Motor neuron (in vitro differentiated cells): ENCODE measurements around the gene BCL2L2. TPM values are rescaled to one million over a fixed set of nuclear protein-coding genes. Genes with fewer than 3 reads are reported as not detected.
"Not testable (repeated sequence)": the region's sequence is repeated elsewhere in the genome, so short reads cannot be mapped to it uniquely, and the experiment has no call there.

Experiments used
- ATAC-seq, 8 experiments: fragments of 200-7000 bp; cut with Tn5 transposase; replicated peaks in 6 of 8; 2 replicates each; pipeline ENCODE4 v1.8.0; 2021; ENCODE audit warnings: mild to moderate bottlenecking in 8 of 8, moderate library complexity in 8 of 8
- H3K27ac ChIP-seq, 2 donors: fragments of 250-450 bp; sonication (Bioruptor Pico); 2 replicates each; pipeline ENCODE4 v1.9.0; 2021; ENCODE audit warnings: antibody characterized with exemption in 2 of 2, mild to moderate bottlenecking in 2 of 2, moderate library complexity in 1 of 2
- H3K4me1 ChIP-seq, 2 donors: fragments of 250-450 bp; sonication (Bioruptor Pico); replicated peaks in 1 of 2; 2 replicates each; pipeline ENCODE4 v1.6.1; 2021; ENCODE audit warnings: antibody characterized with exemption in 2 of 2, mild to moderate bottlenecking in 2 of 2, moderate library complexity in 1 of 2
- H3K4me3 ChIP-seq, 5 donors: fragments of 250-450 bp; sonication (Bioruptor Pico); 2 replicates each; pipeline ENCODE4 v1.9.0; 2021; ENCODE audit warnings: antibody characterized with exemption in 5 of 5, mild to moderate bottlenecking in 5 of 5, moderate library complexity in 4 of 5
- WGBS, 10 experiments: fragments of 450-650 bp; shearing (Covaris generic); methylation state at CpG; one replicate each; pipeline ENCODE4 v1.0.0; 2022; 5-methylcytosine and 5-hydroxymethylcytosine counted together
- in situ Hi-C, 9 experiments: fragments of 400-800 bp; cut with MboI; loops; one replicate each; pipeline ENCODE4 v1.15.0; 2021; ENCODE audit warnings: low sequenced_read_pairs in 9 of 9, low pct_unique_long_range_greater_than_20kb in 2 of 9; ENCODE audit not compliant: unreplicated experiment in 9 of 9
- total RNA-seq, 8 experiments: library from RNA; unstranded; fragments of 300-600 nt; gene quantifications; 2 replicates each; pipeline versions ENCODE4 v1.2.3 to v1.2.4, GENCODE V29; 2022

BCL2L2 gene
- total RNA-seq, 8 experiments from 2014 or later = 12.6 to 37.7 (median 19.0) TPM

DNA sequence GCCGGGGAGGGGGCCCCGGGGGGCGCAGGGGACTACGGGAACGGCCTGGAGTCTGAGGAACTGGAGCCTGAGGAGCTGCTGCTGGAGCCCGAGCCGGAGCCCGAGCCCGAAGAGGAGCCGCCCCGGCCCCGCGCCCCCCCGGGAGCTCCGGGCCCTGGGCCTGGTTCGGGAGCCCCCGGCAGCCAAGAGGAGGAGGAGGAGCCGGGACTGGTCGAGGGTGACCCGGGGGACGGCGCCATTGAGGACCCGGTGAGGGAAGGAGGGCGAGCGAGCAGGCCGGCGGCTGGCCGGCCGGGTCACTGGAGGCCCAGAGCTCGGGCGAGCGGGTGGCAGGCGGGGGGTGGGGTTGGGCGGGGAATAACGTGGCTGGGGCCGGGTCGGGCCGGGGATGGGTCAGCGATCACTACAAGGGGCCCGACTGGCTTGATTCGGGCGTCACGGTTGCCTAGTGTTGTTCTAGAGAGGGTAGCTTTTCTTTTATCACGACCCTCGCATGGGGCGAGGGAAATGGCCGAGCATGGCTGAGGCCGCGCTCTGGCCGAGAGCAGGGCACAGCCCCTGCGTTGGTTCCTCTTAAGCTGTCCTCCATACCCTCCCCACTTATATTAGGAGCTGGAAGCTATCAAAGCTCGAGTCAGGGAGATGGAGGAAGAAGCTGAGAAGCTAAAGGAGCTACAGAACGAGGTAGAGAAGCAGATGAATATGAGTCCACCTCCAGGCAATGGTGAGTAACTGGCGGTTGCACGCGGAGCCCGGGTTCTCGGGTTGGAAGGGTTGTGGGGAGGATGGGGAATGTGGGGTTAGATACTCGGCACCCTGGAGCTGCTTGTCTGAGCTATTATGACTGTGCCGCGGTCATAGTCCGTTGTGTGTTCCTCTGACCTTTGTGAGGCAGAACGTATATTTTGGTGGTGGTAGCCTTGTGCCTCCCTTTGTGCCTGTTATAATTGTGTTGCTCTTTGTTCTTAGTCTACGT lies 15.2 kb downstream of the BCL2L2 start:
- in situ Hi-C loops = loop anchor here in 6 of 9 experiments (10.0 to 25.0 kb wide), 3 partner anchors 53 to 240 kb away; partner anchors contain the start of genes THTPA (in 5 of the 6), ZFHX2 (in 5 of the 6), AP1G2 (in 4 of the 6) and CMTM5 (in 1 of the 6)
- Histone ChIP-seq H3K4me3 (peak overlapping the region; percentile 65 to 86 (median 72)), H3K27ac (peak overlapping the region; percentile 91 to 97), H3K4me1 (peaks cover 16 to 17% of the 10 kb centered on the region in 2 donors)
- peak; percentile 3 to 29 (median 6) for ATAC-seq
- 0 to 6% (median 0%) methylated on average over 4 to 14 of the region's 64 CpGs; no CpG with 5 or more reads in 3 of the 10 experiments for WGBS, 10 experiments

DNA sequence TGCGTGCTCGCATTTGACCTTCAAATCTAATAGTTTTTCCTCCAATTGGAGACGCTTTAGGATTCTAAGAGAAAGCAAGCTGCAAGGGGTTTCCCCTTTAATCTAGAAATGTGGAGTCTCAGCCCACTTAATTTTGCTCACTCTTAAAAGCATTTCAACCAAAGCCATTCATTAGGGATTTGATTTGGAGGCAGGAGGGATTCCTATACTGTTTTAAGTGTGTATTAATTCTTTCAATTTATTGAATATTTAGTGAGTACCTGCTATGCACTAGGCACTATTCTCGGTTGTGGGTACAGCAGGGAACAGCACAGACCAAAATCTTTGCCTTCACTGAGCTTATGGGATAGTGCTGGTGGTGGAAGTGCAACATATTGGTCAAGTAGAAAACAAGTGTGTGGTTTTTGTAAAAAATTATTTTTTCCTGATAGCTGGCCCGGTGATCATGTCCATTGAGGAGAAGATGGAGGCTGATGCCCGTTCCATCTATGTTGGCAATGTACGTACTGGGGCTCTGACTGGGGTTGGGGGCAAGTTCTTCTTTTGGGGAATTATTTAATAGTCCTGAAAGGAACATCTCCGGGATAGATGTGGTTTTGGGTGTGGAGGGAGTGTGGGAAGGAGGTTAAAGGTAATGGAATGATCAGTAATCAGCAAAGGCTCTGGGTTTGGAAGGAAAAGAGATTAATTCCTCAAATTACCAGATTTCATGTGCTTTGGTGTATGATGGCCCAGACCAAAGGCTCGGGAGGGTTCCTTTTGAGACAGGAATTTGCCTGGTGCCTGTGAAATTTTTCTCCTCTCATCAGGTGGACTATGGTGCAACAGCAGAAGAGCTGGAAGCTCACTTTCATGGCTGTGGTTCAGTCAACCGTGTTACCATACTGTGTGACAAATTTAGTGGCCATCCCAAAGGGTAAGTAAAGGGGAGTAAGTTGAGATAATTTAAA lies 16.2 kb downstream of the BCL2L2 start:
- ATAC-seq = no peak
- Histone ChIP-seq H3K4me3 (peak overlapping the region; percentile 65 to 86 (median 72)), H3K4me1 (peaks cover 16 to 17% of the 10 kb centered on the region in 2 donors), H3K27ac (peak overlapping the region; percentile 91 to 97)
- in situ Hi-C loops = loop anchor here in 6 of 9 experiments (10.0 to 25.0 kb wide), 3 partner anchors 52 to 239 kb away; partner anchors contain the start of genes THTPA (in 5 of the 6), ZFHX2 (in 5 of the 6), AP1G2 (in 4 of the 6) and CMTM5 (in 1 of the 6)
- 0 to 43% (median 32%) methylated on average over 1 to 9 of the region's 10 CpGs for WGBS, 10 experiments

DNA sequence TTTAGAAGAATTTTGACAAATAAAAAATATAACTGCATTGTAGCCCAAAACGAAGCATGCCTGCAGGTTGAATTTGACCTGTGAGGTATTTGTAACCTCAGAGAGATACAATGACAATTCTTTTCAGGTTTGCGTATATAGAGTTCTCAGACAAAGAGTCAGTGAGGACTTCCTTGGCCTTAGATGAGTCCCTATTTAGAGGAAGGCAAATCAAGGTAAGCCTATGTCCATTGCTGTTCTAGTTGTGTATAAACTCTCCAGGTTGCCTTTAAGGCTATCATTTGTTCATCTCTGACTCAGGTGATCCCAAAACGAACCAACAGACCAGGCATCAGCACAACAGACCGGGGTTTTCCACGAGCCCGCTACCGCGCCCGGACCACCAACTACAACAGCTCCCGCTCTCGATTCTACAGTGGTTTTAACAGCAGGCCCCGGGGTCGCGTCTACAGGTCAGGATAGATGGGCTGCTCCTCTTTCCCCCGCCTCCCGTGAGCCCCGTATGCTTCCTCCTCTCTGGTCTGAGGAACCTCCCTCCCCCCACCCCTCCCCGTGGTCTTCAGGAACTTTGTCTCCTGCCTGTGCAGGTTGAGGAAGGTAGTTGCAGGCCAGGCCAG lies 17.3 kb downstream of the BCL2L2 start:
- in situ Hi-C loops = loop anchor here in 6 of 9 experiments (10.0 to 25.0 kb wide), 3 partner anchors 51 to 238 kb away; partner anchors contain the start of genes THTPA (in 5 of the 6), ZFHX2 (in 5 of the 6), AP1G2 (in 4 of the 6) and CMTM5 (in 1 of the 6)
- H3K4me1 ChIP-seq = peaks cover 16 to 17% of the 10 kb centered on the region in 2 donors
- ATAC-seq = no peak
- 90 to 100% (median 100%) methylated on average over 1 to 9 of the region's 18 CpGs; no CpG with 5 or more reads in 1 of the 10 experiments for WGBS, 10 experiments
- H3K4me3 ChIP-seq = no peak overlapping the region
- H3K27ac ChIP-seq = no peak overlapping the region

- ATAC-seq = no peak
- Histone ChIP-seq H3K27ac (no peak overlapping the region), H3K4me1 (peaks cover 16 to 17% of the 10 kb centered on the region in 2 donors), H3K4me3 (no peak overlapping the region)
- in situ Hi-C loops = loop anchor here in 6 of 9 experiments (10.0 to 25.0 kb wide), 3 partner anchors 50 to 238 kb away; partner anchors contain the start of genes THTPA (in 5 of the 6), ZFHX2 (in 5 of the 6), AP1G2 (in 4 of the 6) and CMTM5 (in 1 of the 6)
- WGBS, 10 experiments = 60 to 100% (median 100%) methylated on average over 1 to 2 of the region's 2 CpGs; no CpG with 5 or more reads in 6 of the 10 experiments
These were observed 17.8 kb downstream of the BCL2L2 start for GRCh38 chr14:23324455-23324846.

DNA sequence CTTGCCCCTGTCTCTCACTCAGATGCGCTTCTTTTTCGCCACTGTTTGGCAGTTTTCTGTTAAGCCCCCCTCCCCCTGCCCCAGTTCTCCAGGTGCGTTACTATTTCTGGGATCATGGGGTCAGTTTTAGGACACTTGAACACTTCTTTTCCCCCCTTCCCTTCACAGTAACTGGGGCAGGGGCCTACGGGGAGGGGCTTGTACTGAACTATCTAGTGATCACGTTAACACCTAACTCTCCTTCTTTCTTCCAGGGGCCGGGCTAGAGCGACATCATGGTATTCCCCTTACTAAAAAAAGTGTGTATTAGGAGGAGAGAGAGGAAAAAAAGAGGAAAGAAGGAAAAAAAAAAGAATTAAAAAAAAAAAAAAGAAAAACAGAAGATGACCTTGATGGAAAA lies 18.4 kb downstream of the BCL2L2 start:
- in situ Hi-C loops = loop anchor here in 8 of 9 experiments (10.0 to 25.0 kb wide), 4 partner anchors 50 to 237 kb away; partner anchors contain the start of genes THTPA (in 7 of the 8), ZFHX2 (in 7 of the 8), AP1G2 (in 6 of the 8) and NGDN (in 2 of the 8)
- Histone ChIP-seq H3K27ac (no peak overlapping the region), H3K4me1 (peaks cover 13 to 14% of the 10 kb centered on the region in 2 donors), H3K4me3 (no peak overlapping the region)
- no peak for ATAC-seq
- WGBS, 10 experiments = 75 to 96% (median 86%) methylated on average over 3 to 7 of the region's 7 CpGs; no CpG with 5 or more reads in 4 of the 10 experiments

GRCh38 chr14:23325746-23326145 lies 19.1 kb downstream of the BCL2L2 start:
- not testable (repeated sequence) for H3K4me1 ChIP-seq, H3K4me3 ChIP-seq, H3K27ac ChIP-seq, ATAC-seq
- 82 to 100% (median 95%) methylated on average over 2 to 4 of the region's 5 CpGs; no CpG with 5 or more reads in 5 of the 10 experiments for WGBS, 10 experiments
- in situ Hi-C loops = loop anchor here in 5 of 9 experiments (10.0 to 25.0 kb wide), 4 partner anchors 49 to 237 kb away; partner anchors contain the start of genes THTPA (in 3 of the 5), ZFHX2 (in 3 of the 5), AP1G2 (in 2 of the 5) and NGDN (in 2 of the 5)

GRCh38 chr14:23326491-23327332 lies 20.1 kb downstream of the BCL2L2 start:
- in situ Hi-C loops = loop anchor here in 5 of 9 experiments (10.0 to 25.0 kb wide), 4 partner anchors 48 to 236 kb away; partner anchors contain the start of genes THTPA (in 3 of the 5), ZFHX2 (in 3 of the 5), AP1G2 (in 2 of the 5) and NGDN (in 2 of the 5)
- ATAC-seq = no peak

DNA sequence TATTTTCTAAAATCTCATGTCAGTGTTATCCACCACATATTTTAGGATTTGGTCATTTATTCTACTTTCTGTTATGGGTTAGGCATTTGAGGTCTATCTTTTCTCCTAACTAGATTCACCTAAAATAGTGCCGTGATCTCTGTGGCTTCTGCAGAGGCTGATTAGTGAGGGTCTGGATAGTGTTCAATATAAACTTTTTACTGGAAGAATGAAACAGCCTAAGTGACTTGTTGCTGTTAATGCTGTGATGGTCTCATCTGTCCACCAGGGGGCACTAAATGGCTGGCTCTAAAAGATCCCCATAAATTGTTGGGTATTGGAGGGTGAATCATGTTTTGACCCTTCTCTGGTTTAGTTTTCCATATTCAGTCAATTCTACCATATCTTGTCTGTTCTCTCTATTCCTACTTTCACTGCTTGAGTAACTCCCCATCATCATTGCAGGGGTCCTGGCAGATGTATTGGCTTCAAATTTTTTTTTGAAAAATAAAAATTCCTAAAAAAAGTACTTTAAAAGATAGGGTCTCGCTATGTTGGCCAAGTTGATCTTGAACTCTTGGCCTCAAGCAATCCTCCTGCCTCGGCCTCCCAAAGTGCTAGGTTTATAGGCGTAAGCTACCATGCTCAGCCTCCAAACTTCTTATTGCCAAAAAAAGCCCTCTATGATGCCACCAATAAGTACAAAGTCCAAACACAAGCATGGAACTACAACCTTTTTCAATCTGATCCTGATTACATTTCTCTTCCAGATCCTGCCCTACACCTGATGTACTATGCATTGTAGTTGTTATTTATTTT lies 21.5 kb downstream of the BCL2L2 start:
- no peak overlapping the region for H3K27ac ChIP-seq
- in situ Hi-C loops = loop anchor here in 5 of 9 experiments (10.0 to 25.0 kb wide), 4 partner anchors 47 to 234 kb away; partner anchors contain the start of genes THTPA (in 3 of the 5), ZFHX2 (in 3 of the 5), AP1G2 (in 2 of the 5) and NGDN (in 2 of the 5)

More at GRCh38 chr14:23326491-23327332, 20.1 kb downstream of the BCL2L2 start:
- no peak overlapping the region for H3K4me3 ChIP-seq
- WGBS, 10 experiments = 54 to 100% (median 85%) methylated on average over 2 to 12 of the region's 13 CpGs; no CpG with 5 or more reads in 1 of the 10 experiments
- peaks cover 7 to 8% of the 10 kb centered on the region in 2 donors for H3K4me1 ChIP-seq
- H3K27ac ChIP-seq = no peak overlapping the region

GRCh38 chr14:23335623-23336022 lies 29.0 kb downstream of the BCL2L2 start:
- Histone ChIP-seq H3K4me3 (no peak overlapping the region), H3K27ac (no peak overlapping the region), H3K4me1 (no peaks in the 10 kb centered on the region)
- 40 to 93% (median 68%) methylated on average over 1 to 5 of the region's 5 CpGs; no CpG with 5 or more reads in 1 of the 10 experiments for WGBS, 10 experiments
- no peak for ATAC-seq
- in situ Hi-C loops = loop anchor here in 5 of 9 experiments (10.0 to 25.0 kb wide), 4 partner anchors 119 to 227 kb away; partner anchors contain the start of genes NGDN (in 3 of the 5), AP1G2 (in 2 of the 5), THTPA (in 2 of the 5) and ZFHX2 (in 2 of the 5)

More for the DNA sequence above, 21.5 kb downstream of the BCL2L2 start:
- Histone ChIP-seq H3K4me3 (no peak overlapping the region), H3K4me1 (peaks cover 1 to 3% of the 10 kb centered on the region in 2 donors)
- ATAC-seq = peak; percentile 54 to 83 (median 70)
- WGBS, 10 experiments = 11 to 86% (median 40%) methylated on average over 1 to 4 of the region's 4 CpGs
